ENCODE measurements around the gene RSAD2.
"Not testable (repeated sequence)": the region's sequence is repeated elsewhere in the genome, so short reads cannot be mapped to it uniquely, and the experiment has no call there.

Gene RSAD2

GRCh38 chr2:6856548-6856920 is 21.0 kb upstream of the RSAD2 start:
- H3K4me1 Mint-ChIP-seq: peaks cover under 1% of the 10 kb centered on the region
- peaks cover 40% of the 10 kb centered on the region for H3K9me3 Mint-ChIP-seq
- no peak overlapping the region for H3K27ac Mint-ChIP-seq
- H3K36me3 Mint-ChIP-seq (ENCODE audit: low read depth): peaks cover 42% of the 10 kb centered on the region
- no peak overlapping the region for H3K4me3 Mint-ChIP-seq
- TF ChIP-seq CTCF (IDR thresholded peaks at IDR 0.05; ENCODE audit: unreplicated experiment in 3 of 3): no peak
- peaks cover 1% of the 10 kb centered on the region for H3K27me3 Mint-ChIP-seq (ENCODE audit: low read depth)

GRCh38 chr2:6858466-6859027 is 19.0 kb upstream of the RSAD2 start:
- H3K36me3 Mint-ChIP-seq (ENCODE audit: low read depth): peaks cover 40% of the 10 kb centered on the region
- H3K9me3 Mint-ChIP-seq: peaks cover 41% of the 10 kb centered on the region
- H3K4me1 Mint-ChIP-seq; H3K27ac Mint-ChIP-seq; H3K27me3 Mint-ChIP-seq (ENCODE audit: low read depth); H3K4me3 Mint-ChIP-seq: not testable (repeated sequence)

- peaks cover 36% of the 10 kb centered on the region for H3K36me3 Mint-ChIP-seq (ENCODE audit: low read depth)
- no peak overlapping the region for H3K4me3 Mint-ChIP-seq
- peaks cover 14% of the 10 kb centered on the region for H3K4me1 Mint-ChIP-seq
- no peak for TF ChIP-seq CTCF (IDR thresholded peaks at IDR 0.05; ENCODE audit: unreplicated experiment in 3 of 3)
- no peak overlapping the region for H3K27ac Mint-ChIP-seq
- H3K9me3 Mint-ChIP-seq: peaks cover 38% of the 10 kb centered on the region
- peaks cover 17% of the 10 kb centered on the region for H3K27me3 Mint-ChIP-seq (ENCODE audit: low read depth)
Observed at GRCh38 chr2:6860296-6860695, 17.3 kb upstream of the RSAD2 start.

- Mint-ChIP-seq H3K27ac (no peak overlapping the region), H3K36me3 (ENCODE audit: low read depth) (peaks cover 25% of the 10 kb centered on the region), H3K4me1 (peaks cover 19% of the 10 kb centered on the region), H3K9me3 (peaks cover 24% of the 10 kb centered on the region), H3K4me3 (peak overlapping the region; percentile 67 to 83 (median 68)), H3K27me3 (ENCODE audit: low read depth) (peaks cover 21% of the 10 kb centered on the region)
- no peak for TF ChIP-seq CTCF (IDR thresholded peaks at IDR 0.05; ENCODE audit: unreplicated experiment in 3 of 3)
Observed at GRCh38 chr2:6863792-6864191, 13.8 kb upstream of the RSAD2 start.

GRCh38 chr2:6864231-6864754 is 13.3 kb upstream of the RSAD2 start:
- peaks cover 19% of the 10 kb centered on the region for H3K4me1 Mint-ChIP-seq
- H3K4me3 Mint-ChIP-seq: peak overlapping the region; percentile 67 to 83 (median 68)
- no peak for TF ChIP-seq CTCF (IDR thresholded peaks at IDR 0.05; ENCODE audit: unreplicated experiment in 3 of 3)
- peaks cover 21% of the 10 kb centered on the region for H3K9me3 Mint-ChIP-seq
- H3K27ac Mint-ChIP-seq: peak overlapping the region in 1 of 3 experiments; percentile 19
- H3K36me3 Mint-ChIP-seq (ENCODE audit: low read depth): peaks cover 23% of the 10 kb centered on the region
- peaks cover 21% of the 10 kb centered on the region for H3K27me3 Mint-ChIP-seq (ENCODE audit: low read depth)

GRCh38 chr2:6864923-6865345 is 12.6 kb upstream of the RSAD2 start:
- TF ChIP-seq CTCF (IDR thresholded peaks at IDR 0.05; ENCODE audit: unreplicated experiment in 3 of 3): no peak
- peaks cover 18% of the 10 kb centered on the region for H3K9me3 Mint-ChIP-seq
- H3K4me3 Mint-ChIP-seq: peak overlapping the region; percentile 67 to 83 (median 68)
- peaks cover 19% of the 10 kb centered on the region for H3K36me3 Mint-ChIP-seq (ENCODE audit: low read depth)
- H3K27ac Mint-ChIP-seq: peak overlapping the region in 1 of 3 experiments; percentile 19
- peaks cover 21% of the 10 kb centered on the region for H3K27me3 Mint-ChIP-seq (ENCODE audit: low read depth)
- H3K4me1 Mint-ChIP-seq: peaks cover 19% of the 10 kb centered on the region
